Muscle of arm (tissue), 12 donors: ENCODE data around the gene SYNE1. TPM values are rescaled to one million over a fixed set of nuclear protein-coding genes. Genes with fewer than 3 reads are reported as not detected.

Experiments
- DNase-seq: peaks from one replicate; pipeline ENCODE4 v3.0.0-alpha.2; 2013
- polyA plus RNA-seq, 12 donors: library from polyadenylated mRNA; unstranded; fragments of 120-200 nt; gene quantifications; one replicate each; pipeline ENCODE4 v1.2.1, GENCODE V29; 2013; ENCODE audit not compliant: insufficient read length in 12 of 12

SYNE1 gene
- polyA plus RNA-seq, 12 donors: 56.3 to 139 (median 100) TPM; not detected in 1

GRCh38 chr6:152233547-152234320 is 403.4 kb downstream of the SYNE1 start:
- DNase-seq: no peak

- DNase-seq: no peak
Measured at GRCh38 chr6:152232501-152233151, 404.5 kb downstream of the SYNE1 start.

GRCh38 chr6:152229330-152229729 is 407.8 kb downstream of the SYNE1 start:
- no peak for DNase-seq

- DNase-seq: no peak
Measured at GRCh38 chr6:152226119-152226518, 411.0 kb downstream of the SYNE1 start.

GRCh38 chr6:152225241-152225934 is 411.8 kb downstream of the SYNE1 start:
- DNase-seq: no peak

- DNase-seq: no peak
Measured at GRCh38 chr6:152223636-152224035, 413.5 kb downstream of the SYNE1 start.

GRCh38 chr6:152221806-152222628 is 415.1 kb downstream of the SYNE1 start:
- DNase-seq: no peak

GRCh38 chr6:152220786-152221185 is 416.4 kb downstream of the SYNE1 start:
- DNase-seq: no peak

- no peak for DNase-seq
Measured at GRCh38 chr6:152218887-152219286, 418.3 kb downstream of the SYNE1 start.

- no peak for DNase-seq
Measured at GRCh38 chr6:152212437-152212836, 424.7 kb downstream of the SYNE1 start.

- no peak for DNase-seq
Measured at GRCh38 chr6:152209211-152209610, 428.0 kb downstream of the SYNE1 start.

- no peak for DNase-seq
Measured at GRCh38 chr6:152207915-152208714, 429.0 kb downstream of the SYNE1 start.

- no peak for DNase-seq
Measured at GRCh38 chr6:152206072-152206818, 430.9 kb downstream of the SYNE1 start.

GRCh38 chr6:152204591-152204990 is 432.6 kb downstream of the SYNE1 start:
- no peak for DNase-seq

GRCh38 chr6:152201120-152201519 is 436.0 kb downstream of the SYNE1 start:
- no peak for DNase-seq

- DNase-seq: no peak
Measured at GRCh38 chr6:152195896-152196295, 441.3 kb downstream of the SYNE1 start.

- no peak for DNase-seq
Measured at GRCh38 chr6:152189736-152190135, 447.4 kb downstream of the SYNE1 start.

GRCh38 chr6:152188011-152188410 is 449.2 kb downstream of the SYNE1 start:
- no peak for DNase-seq

GRCh38 chr6:152186840-152187239 is 450.3 kb downstream of the SYNE1 start:
- DNase-seq: no peak

- DNase-seq: no peak
Measured at GRCh38 chr6:152184917-152185574, 452.1 kb downstream of the SYNE1 start.
